NCI-H226 (cell line): ENCODE measurements around the gene ADAMTS7.

ENCODE experiments used
- DNase-seq: peaks from one replicate; pipeline ENCODE4 v3.0.0-alpha.2; 2015

Gene ADAMTS7

GRCh38 chr15:78717956-78718656 lies 93.2 kb downstream of the ADAMTS7 start:
- no peak for DNase-seq

GRCh38 chr15:78716651-78717050 lies 94.6 kb downstream of the ADAMTS7 start:
- DNase-seq: peak; percentile 15

- DNase-seq: peak; percentile 96
Measured at GRCh38 chr15:78715930-78716329, 95.3 kb downstream of the ADAMTS7 start.

GRCh38 chr15:78715434-78715833 lies 95.8 kb downstream of the ADAMTS7 start:
- DNase-seq: peak; percentile 85

GRCh38 chr15:78714890-78715289 lies 96.4 kb downstream of the ADAMTS7 start:
- DNase-seq: peak; percentile 37

GRCh38 chr15:78712797-78713515 lies 98.3 kb downstream of the ADAMTS7 start:
- DNase-seq: no peak

- DNase-seq: no peak
Measured at GRCh38 chr15:78711638-78712037, 99.6 kb downstream of the ADAMTS7 start.

- DNase-seq: peak; percentile 63
Measured at GRCh38 chr15:78709263-78709882, 101.9 kb downstream of the ADAMTS7 start.
